GM18502 (cell line): ENCODE measurements around the gene IFI27L1.

Experiments used
- ATAC-seq: cut with Tn5 transposase; IDR thresholded peaks from one replicate; pipeline ENCODE4 v1.9.1; 2021; ENCODE audit warnings: mild to moderate bottlenecking; ENCODE audit not compliant: unreplicated experiment, poor library complexity

Gene IFI27L1

DNA sequence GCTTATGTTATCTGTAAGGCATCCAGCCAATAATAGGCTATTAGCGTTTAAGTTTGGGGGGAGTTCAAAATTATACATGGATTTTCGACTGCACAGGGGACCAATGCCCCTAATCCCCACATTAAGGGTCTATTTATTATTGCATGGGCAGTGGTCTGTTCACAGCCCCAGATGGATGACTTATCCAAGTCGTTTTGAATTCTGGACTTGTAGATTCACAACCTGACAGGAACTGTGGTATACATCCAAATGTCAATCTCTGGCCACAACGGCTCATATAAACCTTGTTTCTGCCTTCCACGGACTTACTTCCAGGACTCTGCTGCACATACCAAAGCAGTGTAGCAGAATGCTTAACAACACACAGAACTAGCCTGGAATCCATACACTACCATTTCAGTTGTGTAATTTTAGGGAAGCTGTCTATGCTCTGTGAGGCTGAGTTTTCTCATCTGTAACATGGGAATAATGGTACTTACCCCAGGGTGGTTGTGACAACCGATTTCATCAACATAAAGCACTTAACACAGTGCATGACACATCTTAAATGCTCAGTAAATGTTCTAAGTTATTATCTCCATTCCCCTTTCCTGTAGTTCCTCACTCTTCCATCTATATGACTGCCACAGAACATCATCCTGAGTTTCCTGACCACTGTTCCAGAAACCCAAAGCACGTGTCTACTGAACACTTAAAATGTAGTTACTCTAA lies 3.8 kb upstream of the IFI27L1 start:
- no peak for ATAC-seq

DNA sequence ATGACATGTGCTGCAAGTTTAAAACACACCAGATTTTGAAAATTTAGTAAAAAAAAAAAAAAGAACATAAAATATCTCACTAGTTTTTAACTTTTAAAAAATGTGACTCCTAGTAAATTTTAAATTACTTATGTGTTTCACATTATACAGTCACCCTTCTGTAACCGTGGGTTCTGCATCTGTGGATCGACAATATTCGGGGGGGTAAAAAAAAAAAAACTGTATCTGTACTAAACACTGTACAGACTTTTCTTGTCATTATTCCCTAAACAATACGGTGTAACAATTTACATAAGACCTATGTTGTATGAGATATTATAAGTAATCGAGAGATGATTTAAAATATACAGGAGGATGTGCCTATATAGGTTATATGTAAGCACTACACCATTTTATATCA lies 3.3 kb upstream of the IFI27L1 start:
- ATAC-seq: no peak

DNA sequence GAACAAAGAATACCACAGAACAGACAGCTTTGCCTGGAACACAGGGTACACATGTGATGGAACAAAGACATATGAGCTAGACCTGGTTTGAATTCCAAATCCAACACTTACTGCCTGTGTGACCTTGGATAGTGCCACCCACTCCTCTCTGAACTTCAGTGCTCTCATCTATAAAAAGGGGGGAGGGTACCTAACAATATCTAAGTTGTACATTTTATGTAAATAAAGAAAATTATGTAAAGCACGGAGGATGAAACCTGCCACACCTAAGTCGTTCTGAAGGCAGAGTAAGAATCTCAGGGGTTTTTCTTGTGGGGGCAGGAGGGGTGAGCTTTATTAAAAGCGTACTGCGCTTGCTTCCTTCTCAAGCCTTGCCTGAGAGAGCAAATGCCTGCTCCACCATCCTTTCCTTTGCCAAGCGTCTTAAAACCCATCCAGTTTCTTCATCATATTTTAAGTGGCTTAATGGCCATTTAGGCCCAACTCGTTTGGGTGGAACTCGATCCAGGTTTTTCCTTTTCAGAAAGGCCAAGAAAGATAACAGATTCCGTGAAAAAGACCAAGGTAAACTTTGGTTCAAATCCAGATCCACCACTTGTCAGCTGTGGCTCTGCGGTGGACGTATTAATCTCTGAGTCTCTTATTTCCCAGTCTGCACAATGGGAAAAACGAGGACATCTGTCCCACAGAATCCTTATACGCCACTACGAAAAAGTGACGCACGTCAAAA lies 1.1 kb upstream of the IFI27L1 start:
- no peak for ATAC-seq

DNA sequence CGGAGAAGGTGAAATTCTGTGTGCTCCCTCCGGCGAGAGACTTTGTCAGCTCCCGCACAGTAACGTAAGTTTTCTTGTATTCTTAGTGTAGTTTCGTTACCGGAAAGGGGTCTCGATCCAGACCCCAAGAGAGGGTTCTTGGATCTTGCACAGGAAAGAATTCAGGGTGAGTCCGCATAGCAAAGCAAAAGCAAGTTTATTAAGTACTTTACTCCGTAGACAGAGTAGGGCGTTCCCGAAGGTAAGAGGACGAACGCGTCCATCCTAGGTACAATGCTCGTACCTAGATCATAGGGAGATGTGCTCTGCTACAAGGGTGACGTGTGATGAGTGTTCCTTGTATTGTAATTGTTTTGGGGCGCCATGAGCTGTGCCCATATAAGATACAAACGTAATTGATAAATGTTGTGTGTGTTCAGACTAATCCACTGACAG lies 293 bp downstream of the IFI27L1 start:
- peak; percentile 29 for ATAC-seq

DNA sequence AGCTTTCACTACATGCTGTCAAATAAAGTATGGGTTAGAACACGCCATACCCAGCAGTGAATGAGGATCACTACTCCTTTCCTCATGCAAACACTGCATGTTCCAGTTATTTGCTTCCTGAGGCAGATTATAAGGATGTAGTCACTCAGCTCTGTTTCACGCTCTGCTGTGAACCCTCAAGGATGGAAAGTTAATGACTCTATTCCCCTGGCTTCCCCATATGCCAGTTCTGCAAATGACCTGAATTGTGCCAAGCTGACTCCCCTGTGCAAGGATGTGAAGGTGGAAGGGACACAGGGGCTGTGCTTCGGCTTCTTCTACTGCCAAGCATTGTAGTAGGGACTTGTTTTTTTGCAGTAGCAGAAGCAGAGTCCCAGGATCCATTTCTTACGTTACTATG lies 6.8 kb downstream of the IFI27L1 start:
- no peak for ATAC-seq

DNA sequence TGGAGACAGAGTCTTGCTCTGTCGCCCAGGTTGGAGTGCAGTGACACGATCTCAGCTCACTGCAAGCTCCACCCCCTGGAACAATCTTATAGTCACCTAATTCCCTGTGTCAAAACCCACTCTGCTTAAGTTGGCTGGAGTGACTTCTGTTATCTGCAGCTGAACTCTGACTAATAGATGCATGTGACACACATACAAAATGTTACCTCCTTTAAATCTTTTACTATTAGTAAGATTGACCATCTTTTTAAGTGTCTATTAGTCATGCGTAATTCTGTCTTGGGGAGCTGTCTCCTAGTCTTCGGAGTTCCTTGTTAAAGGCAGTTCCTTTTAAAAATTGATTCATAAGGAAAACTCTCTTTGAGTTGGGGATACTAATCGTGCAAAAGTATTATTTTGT lies 7.4 kb downstream of the IFI27L1 start:
- no peak for ATAC-seq

DNA sequence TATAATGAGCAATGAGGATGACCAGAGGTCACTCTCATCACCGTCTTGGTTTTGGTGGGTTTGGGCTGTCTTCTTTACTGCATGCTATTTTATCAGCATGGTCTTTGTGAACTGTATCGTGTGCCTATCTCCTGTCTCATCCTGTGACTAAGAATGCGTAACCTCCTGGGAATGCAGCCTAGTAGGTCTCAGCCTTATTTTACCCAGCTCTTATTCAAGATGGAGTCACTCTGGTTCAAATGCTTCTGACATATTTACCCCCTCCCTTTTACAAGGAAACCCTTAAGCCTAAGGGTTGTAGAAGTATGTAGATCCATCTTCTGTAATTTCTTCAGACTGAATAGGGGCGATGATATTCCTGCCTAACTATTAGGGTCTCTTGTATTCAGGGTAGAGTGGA lies 8.4 kb downstream of the IFI27L1 start:
- ATAC-seq: no peak

DNA sequence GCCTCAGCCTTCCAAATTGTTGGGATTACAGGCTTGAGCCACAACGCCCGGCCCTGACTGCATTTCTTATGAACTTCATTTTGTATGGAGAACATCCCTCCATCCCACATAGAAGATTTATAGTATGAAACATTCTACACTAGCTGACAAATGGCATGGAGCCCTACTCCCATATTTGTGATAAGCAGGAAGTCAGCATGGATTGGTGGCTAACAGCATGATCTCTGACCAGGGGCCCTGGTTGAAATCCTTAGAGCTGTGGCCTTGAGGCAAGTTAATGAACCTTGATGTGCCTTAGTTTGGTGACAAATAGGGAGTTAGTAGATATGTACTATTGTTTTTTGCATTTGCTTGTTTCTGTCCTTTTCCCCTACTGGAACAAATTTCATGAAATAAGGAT lies 12.3 kb downstream of the IFI27L1 start:
- ATAC-seq: no peak

DNA sequence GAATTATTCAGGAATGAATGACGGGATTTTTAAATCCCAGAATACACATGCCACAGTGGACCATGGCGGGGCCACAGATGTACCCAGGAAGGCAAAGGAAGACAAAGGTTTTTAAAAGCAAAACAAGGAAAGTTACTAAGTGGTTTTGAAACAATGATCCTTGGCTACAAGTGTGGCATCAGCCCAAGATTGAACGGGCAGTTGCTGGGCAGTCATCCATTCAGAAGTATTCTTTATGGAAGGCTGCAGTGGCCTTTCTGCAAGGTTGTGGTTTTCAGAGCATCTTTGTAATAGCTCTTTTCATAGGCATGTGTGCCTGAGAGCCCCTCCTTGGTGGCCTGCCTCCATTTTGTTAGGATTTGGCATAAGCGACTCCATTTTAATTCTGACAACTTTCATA lies 16.0 kb downstream of the IFI27L1 start:
- ATAC-seq: no peak

DNA sequence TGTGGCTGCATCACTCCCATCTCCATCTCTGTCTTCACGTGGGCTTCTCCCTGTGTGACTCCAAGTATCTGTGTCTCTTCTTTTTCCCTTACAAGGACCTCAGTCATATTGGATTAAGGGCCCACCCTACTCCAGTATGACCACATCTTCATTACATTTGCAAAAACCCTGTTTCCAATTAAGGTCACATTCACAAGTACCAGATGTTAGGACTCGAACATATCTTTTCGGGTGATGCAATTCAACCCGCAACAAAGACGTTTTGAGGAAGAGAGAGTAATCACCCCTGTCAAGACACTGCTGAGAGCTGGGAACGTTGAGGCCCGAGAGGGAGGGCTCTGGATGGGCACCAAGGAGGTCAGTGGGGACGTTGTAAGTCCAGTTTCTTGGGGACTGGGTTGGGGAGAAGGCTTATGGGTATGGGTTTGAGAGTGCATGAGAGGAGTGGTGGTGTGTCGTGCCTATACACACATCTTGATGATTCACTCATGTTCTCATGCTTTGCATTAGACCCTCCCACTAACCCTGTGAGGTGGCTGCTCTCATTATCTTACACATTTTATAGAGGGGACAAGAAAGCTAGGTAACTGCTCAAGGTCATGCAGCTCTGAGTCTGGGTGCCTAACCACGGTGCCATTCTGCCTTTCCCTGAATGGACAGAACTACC lies 17.3 kb downstream of the IFI27L1 start:
- no peak for ATAC-seq

DNA sequence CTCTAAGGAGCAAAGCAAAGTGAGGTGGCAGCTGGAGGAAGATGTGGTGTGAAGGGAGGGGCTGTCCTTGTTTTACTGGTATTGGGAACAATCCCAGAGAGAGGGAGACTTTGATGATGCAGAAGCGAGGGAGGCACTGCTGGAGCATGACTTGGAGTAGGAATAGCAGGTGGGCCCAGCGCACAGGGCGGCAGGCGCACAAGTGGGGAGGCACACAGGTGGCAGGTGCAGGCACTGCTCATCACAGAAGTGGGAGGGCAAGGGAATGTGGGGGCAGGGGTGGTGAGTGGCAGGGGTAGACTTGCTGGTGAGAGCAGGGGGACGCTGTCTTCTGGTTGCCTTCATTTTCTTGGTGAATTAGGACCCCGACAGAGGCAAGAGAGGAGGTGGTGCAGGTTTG lies 17.9 kb downstream of the IFI27L1 start:
- no peak for ATAC-seq

DNA sequence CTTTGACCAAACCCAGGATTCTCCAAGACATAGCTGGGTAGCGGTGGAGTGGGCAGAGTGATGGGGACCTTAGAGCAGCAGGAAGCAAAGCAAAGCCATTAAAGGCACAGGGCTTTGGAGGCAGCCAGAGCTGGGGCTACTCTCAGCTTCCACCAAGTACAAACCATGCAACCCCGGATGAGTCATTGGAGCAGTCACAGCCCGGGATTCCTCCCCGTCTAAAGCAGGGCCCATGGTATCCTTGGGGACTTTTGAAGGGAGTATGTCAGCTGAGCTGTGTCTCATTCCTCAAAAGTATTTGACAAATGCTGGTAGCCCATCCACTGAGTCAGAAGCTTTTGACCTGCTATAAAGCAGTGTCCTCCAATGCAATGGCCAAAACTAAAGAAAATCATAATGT lies 19.7 kb downstream of the IFI27L1 start:
- no peak for ATAC-seq

DNA sequence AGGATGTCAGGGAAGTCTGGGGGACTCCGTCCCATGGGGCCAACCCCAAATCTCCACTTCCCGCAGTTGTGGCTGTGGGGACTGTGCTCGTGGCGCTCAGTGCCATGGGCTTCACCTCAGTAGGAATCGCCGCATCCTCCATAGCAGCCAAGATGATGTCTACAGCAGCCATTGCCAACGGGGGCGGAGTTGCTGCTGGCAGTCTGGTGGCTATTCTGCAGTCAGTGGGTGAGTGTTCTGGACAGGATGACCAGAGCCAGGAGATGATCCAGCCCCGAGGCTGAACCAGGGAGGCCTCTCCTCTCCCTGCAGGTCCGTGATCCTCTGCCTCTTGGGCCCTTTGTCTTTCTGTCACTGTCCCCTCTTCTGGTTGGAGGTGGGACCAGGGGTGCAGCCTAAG lies 20.6 kb downstream of the IFI27L1 start:
- no peak for ATAC-seq

DNA sequence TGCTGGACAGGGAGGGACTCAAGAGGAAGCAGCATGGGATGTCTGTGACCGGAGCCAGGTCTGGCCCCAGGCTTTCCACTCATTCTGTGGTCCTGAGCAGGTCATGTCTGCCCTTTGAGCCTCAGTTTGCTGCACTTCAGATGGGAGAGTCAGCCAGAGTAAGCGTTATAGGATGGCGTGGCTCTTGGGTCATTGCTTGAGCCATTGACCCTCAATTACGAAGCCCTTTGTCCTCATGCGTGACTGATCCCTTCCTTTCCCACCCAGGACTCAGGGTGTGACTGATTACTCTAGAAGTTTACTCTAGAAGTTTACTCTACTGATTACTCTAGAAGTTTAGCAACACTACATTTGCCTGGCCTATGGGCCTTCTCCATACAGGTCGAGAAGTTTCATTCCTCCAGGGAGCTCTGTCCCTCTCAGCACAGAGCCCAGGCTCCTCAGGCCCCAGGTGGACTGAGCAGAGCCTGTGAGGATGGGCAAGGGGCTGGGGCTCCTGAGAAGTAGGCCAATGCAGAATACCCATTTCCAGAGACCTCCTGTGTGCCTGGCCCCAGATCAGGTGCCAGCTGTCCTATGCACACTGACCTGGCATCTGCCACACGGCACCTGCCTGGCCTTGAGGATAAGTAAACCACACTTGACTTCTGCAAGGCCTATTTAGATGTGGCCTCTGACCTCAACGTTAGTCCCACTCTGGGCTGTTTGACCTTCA lies 21.8 kb downstream of the IFI27L1 start:
- no peak for ATAC-seq

DNA sequence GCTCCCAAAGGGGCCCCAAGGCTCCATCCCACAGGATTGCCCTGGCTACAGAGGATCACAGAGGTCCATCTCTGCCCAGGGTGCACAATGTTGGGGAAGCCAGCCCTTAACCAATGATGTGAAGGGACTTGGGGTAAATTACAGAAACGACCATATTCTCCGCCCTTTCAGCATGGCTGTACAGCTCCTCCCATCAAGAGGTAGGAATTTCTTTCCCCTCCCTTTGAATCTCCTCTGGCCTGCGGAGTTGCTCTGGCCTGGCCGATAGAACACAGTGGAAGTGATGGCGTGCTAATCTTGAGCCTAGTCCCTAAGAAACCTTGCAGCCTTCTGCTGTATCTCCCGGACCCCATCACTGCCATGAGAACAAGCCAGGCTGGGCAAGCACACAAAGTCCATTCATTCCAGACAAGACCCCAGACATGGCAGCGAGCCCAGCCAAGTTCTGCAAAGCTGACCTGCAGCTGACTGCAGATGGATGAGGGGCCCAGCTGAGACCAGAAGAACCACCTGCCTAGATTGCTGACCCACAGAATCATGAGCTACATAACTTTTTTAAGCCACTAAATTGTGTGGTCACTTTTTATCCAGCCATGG lies 22.5 kb downstream of the IFI27L1 start:
- no peak for ATAC-seq

DNA sequence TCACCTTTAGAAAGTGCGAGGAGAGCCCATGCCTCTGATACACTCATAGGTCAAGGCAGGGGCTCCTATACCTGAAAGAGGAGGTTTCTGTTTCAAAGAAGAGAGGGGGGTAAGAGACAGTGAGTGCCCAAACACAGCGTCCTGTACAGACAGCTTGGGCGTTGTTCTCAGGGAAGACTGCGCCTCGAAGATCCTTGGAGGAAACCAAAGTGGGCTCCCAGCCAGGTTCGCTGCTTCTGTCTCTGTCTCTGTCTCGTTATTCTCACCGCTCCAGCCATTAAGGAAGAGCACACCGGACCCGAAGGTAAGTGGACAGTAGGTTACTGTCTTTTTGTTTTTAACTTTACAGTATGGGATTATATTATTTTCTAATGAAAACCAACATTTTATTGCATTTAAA lies 23.6 kb downstream of the IFI27L1 start:
- no peak for ATAC-seq

DNA sequence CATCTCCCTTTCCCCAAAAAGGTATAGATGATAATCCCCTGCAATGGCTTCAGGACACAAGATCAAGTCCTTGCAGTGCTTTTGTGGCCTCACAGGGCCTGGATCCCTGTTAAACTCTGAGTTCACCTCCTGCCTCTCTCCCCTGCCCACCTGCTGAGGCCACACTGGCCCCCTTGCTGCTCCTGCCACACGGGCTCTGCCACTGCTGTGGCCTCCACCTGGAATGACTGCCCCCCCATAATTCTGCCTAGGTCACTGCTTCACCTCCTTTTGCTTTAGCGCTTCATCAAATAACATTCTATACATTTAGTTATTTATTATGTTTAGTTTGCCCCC lies 28.8 kb downstream of the IFI27L1 start:
- ATAC-seq: no peak

DNA sequence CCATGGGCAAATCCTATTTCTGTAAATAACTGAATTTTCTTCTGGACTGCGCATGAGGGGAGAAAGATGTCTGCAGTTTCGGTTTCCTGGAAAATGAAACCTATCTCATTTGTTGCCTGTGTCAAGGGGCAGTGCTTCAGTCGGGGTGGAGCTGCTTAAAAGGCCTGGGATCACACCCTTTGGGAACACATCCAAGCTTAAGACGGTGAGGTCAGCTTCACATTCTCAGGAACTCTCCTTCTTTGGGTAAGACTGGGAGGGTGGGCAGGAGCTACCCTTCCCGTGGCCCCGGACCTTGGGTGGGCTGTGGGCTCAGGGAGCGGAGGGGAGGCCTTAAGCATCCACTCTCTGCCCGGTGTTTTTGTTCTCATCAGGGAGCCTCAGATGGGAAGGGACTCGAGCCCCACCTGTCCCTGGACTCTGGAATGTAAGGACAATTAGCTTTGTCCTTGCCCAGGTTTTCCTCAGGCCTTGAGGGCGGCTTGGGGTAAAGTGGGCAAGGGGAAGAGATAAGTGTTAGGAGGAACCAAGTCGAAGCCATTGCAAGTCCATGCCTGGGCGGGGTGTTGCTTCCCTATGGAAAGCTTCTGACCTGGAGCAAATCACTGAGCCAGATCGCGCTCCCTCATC lies 29.6 kb downstream of the IFI27L1 start, which contains the start of gene IFI27:
TSS of gene IFI27 (plus strand) at position 185 of the 630 bp plus-strand sequence.
- ATAC-seq: no peak

DNA sequence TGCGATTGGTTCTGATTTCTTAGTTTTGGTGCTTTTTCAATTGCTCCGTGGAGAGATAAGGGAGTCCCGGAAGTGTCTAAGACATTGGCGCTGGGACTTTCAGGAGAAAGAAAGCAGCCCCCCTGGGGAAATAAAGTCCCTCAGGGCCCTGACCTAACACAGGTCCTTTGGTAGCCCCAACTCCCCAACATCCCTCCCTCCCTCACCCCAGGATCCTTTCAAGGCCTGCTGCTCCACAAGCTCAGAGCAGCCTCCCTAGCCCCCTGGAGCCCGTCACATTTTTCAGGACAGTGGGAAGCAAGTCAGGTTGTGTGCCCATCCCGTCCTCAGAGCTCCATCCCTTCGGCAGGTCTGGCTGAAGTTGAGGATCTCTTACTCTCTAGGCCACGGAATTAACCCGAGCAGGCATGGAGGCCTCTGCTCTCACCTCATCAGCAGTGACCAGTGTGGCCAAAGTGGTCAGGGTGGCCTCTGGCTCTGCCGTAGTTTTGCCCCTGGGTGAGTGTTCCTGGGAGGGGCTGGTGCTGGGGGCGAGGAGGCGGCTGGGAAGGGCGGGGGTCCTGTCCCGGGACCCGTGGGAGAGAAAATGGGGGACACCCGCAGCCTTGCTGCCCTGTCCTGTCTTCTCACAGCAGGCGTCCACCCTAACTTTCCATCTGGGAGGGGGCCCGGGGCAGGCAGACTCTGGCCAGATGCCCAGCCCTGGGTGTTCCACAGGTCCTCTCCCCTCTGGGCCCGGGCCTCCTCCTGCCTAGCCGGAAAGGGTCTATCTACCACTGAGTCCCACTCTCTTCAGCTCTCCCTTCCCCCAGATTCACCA lies 30.4 kb downstream of the IFI27L1 start:
- ATAC-seq: no peak
